ENCODE results near the gene GATAD1. TPM values are rescaled to one million over a fixed set of nuclear protein-coding genes. Genes with fewer than 3 reads are reported as not detected.
"Not testable (repeated sequence)": the region's sequence is repeated elsewhere in the genome, so short reads cannot be mapped to it uniquely, and the experiment has no call there.

The GATAD1 gene
- total and polyA plus RNA-seq, 2 of the 8 experiments (the other 6 are each of a cell fraction or from before 2014, with no cell fraction given) = 17.1 to 34.7 TPM

- not testable (repeated sequence) for FAIRE-seq
Observed at GRCh38 chr7:92484226-92484625, 36.9 kb downstream of the GATAD1 start.

More at GRCh38 chr7:92484226-92484625, 36.9 kb downstream of the GATAD1 start:
- H4K20me1 ChIP-seq (replicated peaks in 1 of 2; ENCODE audit: control insufficient read depth in 1 of 2, insufficient read depth in 2 of 2, low read length in 2 of 2); H3K9ac ChIP-seq (replicated peaks in 1 of 4; ENCODE audit: extremely low read depth in 1 of 4, low read depth in 3 of 4, low read length in 3 of 4); H2AFZ ChIP-seq (ENCODE audit: low read length); CTCF ChIA-PET (ENCODE audit: partially characterized antibody); H3K9me3 ChIP-seq (ENCODE audit: insufficient read depth in 2 of 2, low read depth in 1 of 2, low read length in 1 of 2); H3K4me1 ChIP-seq (replicated peaks in 1 of 4; ENCODE audit: control insufficient read depth in 3 of 4, insufficient read depth in 4 of 4, low read length in 3 of 4); H2BK20ac ChIP-seq (ENCODE audit: low read length); H3K56ac ChIP-seq (replicated peaks; ENCODE audit: insufficient read length, low read depth, low read length); H3K79me1 ChIP-seq (ENCODE audit: low read depth, low read length); H3K23ac ChIP-seq (ENCODE audit: insufficient read length); H3K27me3 ChIP-seq (replicated peaks in 1 of 4; ENCODE audit: control insufficient read depth in 3 of 4, extremely low read depth in 1 of 4, insufficient read depth in 3 of 4, low read length in 3 of 4); H4K8ac ChIP-seq (ENCODE audit: extremely low read depth, insufficient read depth, low read length); DNase-seq (ENCODE audit: low read depth in 1 of 2, low spot score in 2 of 2); H3K14ac ChIP-seq (ENCODE audit: insufficient read length); H2AK5ac ChIP-seq (ENCODE audit: low read depth, low read length); POLR2A ChIA-PET (ENCODE audit: partially characterized antibody); H2BK12ac ChIP-seq (ENCODE audit: low read depth, low read length); H4K5ac ChIP-seq (ENCODE audit: insufficient read length, low read depth, low read length); H2BK5ac ChIP-seq (ENCODE audit: low read depth, low read length); H3K23me2 ChIP-seq (ENCODE audit: low read depth, low read length); H3K79me2 ChIP-seq (ENCODE audit: control insufficient read depth in 1 of 2, insufficient read depth in 2 of 2, low read length in 2 of 2); H3K27ac ChIP-seq (ENCODE audit: low read depth, low read length); H2BK15ac ChIP-seq (ENCODE audit: low read length); H3K4ac ChIP-seq (replicated peaks; ENCODE audit: insufficient read length, low read depth, low read length); H3K18ac ChIP-seq (ENCODE audit: extremely low read depth, low read length); H2BK120ac ChIP-seq (replicated peaks; ENCODE audit: low read depth, low read length); H3K4me3 ChIP-seq (ENCODE audit: extremely low read depth in 1 of 4, insufficient read depth in 2 of 4, low read depth in 3 of 4, low read length in 4 of 4); H3K4me2 ChIP-seq (ENCODE audit: insufficient read depth in 1 of 2, low read depth in 2 of 2, low read length in 2 of 2); H4K91ac ChIP-seq (replicated peaks; ENCODE audit: insufficient read length, low read length): not testable (repeated sequence)
- 88% methylated on average over 6 of the region's 6 CpGs; no CpG with 5 or more reads in 1 of the 2 experiments for WGBS, 2 experiments (ENCODE audit: extremely low coverage in 1 of 2, insufficient coverage in 1 of 2, insufficient read length in 1 of 2, insufficient replicate concordance in 2 of 2, low coverage in 1 of 2, low lambda C conversion rate in 2 of 2, missing lambda C conversion rate in 1 of 2)
- peaks cover 0 to 27% (median 7%) of the 10 kb centered on the region in 4 experiments; a peak in 5 of 8 replicates for H3K36me3 ChIP-seq (ENCODE audit: control insufficient read depth in 2 of 4, insufficient read depth in 4 of 4, low read length in 3 of 4)
